Neural crest cell (in vitro differentiated cells): Measurements from ENCODE around the gene FIG4. TPM values are rescaled to one million over a fixed set of nuclear protein-coding genes. Genes with fewer than 3 reads are reported as not detected.
"Not testable (repeated sequence)": the region's sequence is repeated elsewhere in the genome, so short reads cannot be mapped to it uniquely, and the experiment has no call there.

Experiments
- DNase-seq: peaks from one replicate; pipeline ENCODE4 v3.0.0; 2021; ENCODE audit warnings: low read depth, mixed read lengths, low spot score
- H3K27ac Mint-ChIP-seq: one replicate; pipeline ENCODE4 v1.8.0; 2021; ENCODE audit warnings: mild to moderate bottlenecking, mixed read lengths; ENCODE audit not compliant: unreplicated experiment
- H3K27me3 Mint-ChIP-seq: 2 replicates; pipeline ENCODE4 v1.8.0; 2021; ENCODE audit warnings: low read depth, mild to moderate bottlenecking, mixed read lengths
- H3K36me3 Mint-ChIP-seq: 2 replicates; pipeline ENCODE4 v1.8.0; 2021; ENCODE audit warnings: low read depth, mild to moderate bottlenecking, mixed read lengths
- H3K4me1 Mint-ChIP-seq: 2 replicates; pipeline ENCODE4 v1.8.0; 2021; ENCODE audit warnings: mixed read lengths
- H3K4me3 Mint-ChIP-seq: one replicate; pipeline ENCODE4 v1.8.0; 2021; ENCODE audit warnings: mild to moderate bottlenecking, mixed read lengths
- H3K9me3 Mint-ChIP-seq: 2 replicates; pipeline ENCODE4 v1.8.0; 2021; ENCODE audit warnings: mixed read lengths
- CTCF ChIP-seq: fragments of 200-600 bp; sonication (generic); conservative IDR thresholded peaks from 2 replicates; pipeline ENCODE4 v1.5.0; 2021; ENCODE audit warnings: antibody characterized with exemption, mild to moderate bottlenecking
- total RNA-seq: library from RNA; stranded (reverse); gene quantifications from 2 replicates; pipeline ENCODE4 v1.2.1, GENCODE V29; 2021

The FIG4 gene
- total RNA-seq, 1 donor from 2014 or later, result 12.7 TPM

DNA sequence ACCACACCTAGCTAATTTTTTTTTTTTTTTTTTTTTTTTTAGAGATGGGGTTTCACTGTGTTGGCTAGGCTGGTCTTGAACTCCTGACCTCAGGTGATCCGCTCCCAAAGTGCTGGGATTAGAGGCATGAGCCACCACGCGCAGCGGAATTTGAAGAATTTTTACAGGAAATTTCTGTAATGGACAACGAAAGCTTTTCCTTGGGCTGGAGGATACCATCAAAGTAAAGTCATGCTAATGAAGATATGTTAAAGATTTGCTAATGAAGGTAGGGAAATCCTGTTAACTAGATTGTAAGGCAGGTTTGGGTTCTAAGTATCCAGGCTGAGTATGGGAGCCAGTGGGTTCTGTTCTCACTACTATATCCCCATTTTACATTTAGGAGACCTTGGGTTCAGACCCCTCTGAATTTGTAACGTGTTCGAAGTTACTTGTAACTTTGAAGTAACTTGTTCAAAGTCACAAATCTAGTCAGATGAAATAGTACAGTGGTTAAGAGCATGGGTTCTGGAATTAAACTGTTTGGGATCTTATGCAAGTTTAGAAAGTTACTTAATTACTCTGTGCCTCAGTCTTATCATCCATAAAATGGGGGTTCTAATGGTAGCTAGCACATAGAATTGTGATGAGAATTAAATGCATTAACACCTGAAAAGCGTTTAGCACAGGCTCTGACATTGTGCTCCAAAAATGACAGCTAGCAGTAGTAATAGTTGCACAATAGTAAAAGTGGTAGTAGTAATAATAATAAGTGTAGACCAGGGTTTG is 163.6 kb downstream of the FIG4 start:
- no peaks in the 10 kb centered on the region for H3K4me1 Mint-ChIP-seq
- H3K9me3 Mint-ChIP-seq, result peaks cover 4% of the 10 kb centered on the region
- DNase-seq, result no peak
- H3K36me3 Mint-ChIP-seq, result no peaks in the 10 kb centered on the region
- H3K27me3 Mint-ChIP-seq, result no peaks in the 10 kb centered on the region
- no peak overlapping the region for H3K27ac Mint-ChIP-seq
- TF ChIP-seq CTCF, result no peak
- no peak overlapping the region for H3K4me3 Mint-ChIP-seq

- not testable (repeated sequence) for H3K27me3 Mint-ChIP-seq, H3K27ac Mint-ChIP-seq, DNase-seq, H3K4me3 Mint-ChIP-seq, H3K36me3 Mint-ChIP-seq, H3K4me1 Mint-ChIP-seq, H3K9me3 Mint-ChIP-seq
Observed at GRCh38 chr6:109855476-109856040, 164.5 kb downstream of the FIG4 start.

DNA sequence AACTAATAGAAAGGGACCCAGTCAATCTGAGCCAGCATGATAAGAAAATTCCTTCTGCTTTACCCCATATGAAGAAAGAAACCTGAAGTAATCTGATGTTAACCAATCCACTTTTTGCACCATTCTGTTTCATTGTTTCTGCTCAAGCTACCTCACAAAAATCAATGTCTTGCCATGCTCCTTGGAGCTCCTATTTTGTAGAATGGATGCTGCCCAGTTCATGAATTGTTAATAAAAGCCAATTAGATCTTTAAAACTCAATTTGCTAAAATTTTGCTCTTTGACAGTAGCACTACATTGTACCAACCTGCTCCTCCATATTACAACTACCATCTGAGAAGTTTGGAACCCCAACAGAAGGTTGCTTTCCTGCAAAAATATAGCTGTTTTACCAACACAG is 170.8 kb downstream of the FIG4 start:
- DNase-seq, result no peak
- H3K4me3 Mint-ChIP-seq, result no peak overlapping the region
- no peak overlapping the region for H3K27ac Mint-ChIP-seq
- H3K27me3 Mint-ChIP-seq, result peaks cover 6% of the 10 kb centered on the region
- H3K36me3 Mint-ChIP-seq, result no peaks in the 10 kb centered on the region
- H3K9me3 Mint-ChIP-seq, result peaks cover 2% of the 10 kb centered on the region
- H3K4me1 Mint-ChIP-seq, result no peaks in the 10 kb centered on the region
- TF ChIP-seq CTCF, result no peak

GRCh38 chr6:109864050-109864449 is 173.0 kb downstream of the FIG4 start:
- H3K36me3 Mint-ChIP-seq, result no peaks in the 10 kb centered on the region
- H3K4me1 Mint-ChIP-seq, result no peaks in the 10 kb centered on the region
- peaks cover 2% of the 10 kb centered on the region for H3K9me3 Mint-ChIP-seq
- H3K27ac Mint-ChIP-seq, result no peak overlapping the region
- DNase-seq, result no peak
- peaks cover 6% of the 10 kb centered on the region for H3K27me3 Mint-ChIP-seq
- no peak for TF ChIP-seq CTCF
- H3K4me3 Mint-ChIP-seq, result no peak overlapping the region

DNA sequence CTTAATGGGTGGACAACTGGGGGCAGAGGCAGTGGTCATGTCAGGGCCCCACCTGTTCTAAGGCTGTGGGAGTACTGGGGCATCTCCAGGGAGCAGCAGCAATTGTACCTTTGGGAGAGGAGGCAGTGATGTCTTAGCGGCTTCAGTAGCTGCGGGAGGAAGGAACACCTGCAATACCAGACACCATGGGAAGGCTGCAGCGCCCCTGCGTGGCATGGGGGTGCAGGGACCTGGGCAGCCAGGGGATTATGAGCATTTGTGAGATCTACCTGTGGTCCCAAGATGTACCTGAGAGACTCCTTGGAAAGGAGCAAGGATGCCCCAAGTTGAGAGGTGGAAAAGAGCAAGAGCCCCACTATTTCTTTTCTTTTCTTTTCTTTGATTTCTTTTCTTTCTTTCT is 174.9 kb downstream of the FIG4 start:
- H3K9me3 Mint-ChIP-seq, result peaks cover 2% of the 10 kb centered on the region

More for the DNA sequence above, 174.9 kb downstream of the FIG4 start:
- TF ChIP-seq CTCF, result no peak
- no peaks in the 10 kb centered on the region for H3K27me3 Mint-ChIP-seq
- no peak overlapping the region for H3K4me3 Mint-ChIP-seq
- no peak overlapping the region for H3K27ac Mint-ChIP-seq
- no peaks in the 10 kb centered on the region for H3K4me1 Mint-ChIP-seq
- H3K36me3 Mint-ChIP-seq, result no peaks in the 10 kb centered on the region
- no peak for DNase-seq
